ENCODE data around the gene ATL1.
"Not testable (repeated sequence)": the region's sequence is repeated elsewhere in the genome, so short reads cannot be mapped to it uniquely, and the experiment has no call there.

ATL1 gene

GRCh38 chr14:50534997-50535396 is 24.9 kb upstream of the ATL1 start:
- DNase-seq, result no peak

- DNase-seq, result not testable (repeated sequence)
Measured at GRCh38 chr14:50538034-50538433, 21.9 kb upstream of the ATL1 start.

- no peak for DNase-seq
Measured at GRCh38 chr14:50539051-50539450, 20.9 kb upstream of the ATL1 start.

- DNase-seq, result no peak
Measured at GRCh38 chr14:50541159-50541567, 18.8 kb upstream of the ATL1 start.

- no peak for DNase-seq
Measured at GRCh38 chr14:50542941-50543418, 17.0 kb upstream of the ATL1 start.

GRCh38 chr14:50544911-50545310 is 15.0 kb upstream of the ATL1 start:
- no peak for DNase-seq

GRCh38 chr14:50545618-50546017 is 14.3 kb upstream of the ATL1 start:
- no peak for DNase-seq

GRCh38 chr14:50550294-50550693 is 9.7 kb upstream of the ATL1 start:
- no peak for DNase-seq

GRCh38 chr14:50551877-50552276 is 8.1 kb upstream of the ATL1 start:
- DNase-seq, result no peak

GRCh38 chr14:50552796-50553195 is 7.1 kb upstream of the ATL1 start:
- DNase-seq, result not testable (repeated sequence)

GRCh38 chr14:50560931-50561285 is 963 bp downstream of the ATL1 start:
- DNase-seq, result no peak

GRCh38 chr14:50562841-50563240 is 2.9 kb downstream of the ATL1 start:
- no peak for DNase-seq

GRCh38 chr14:50569714-50570274 is 9.8 kb downstream of the ATL1 start:
- DNase-seq, result no peak

GRCh38 chr14:50573862-50574261 is 13.9 kb downstream of the ATL1 start:
- DNase-seq, result no peak

- no peak for DNase-seq
Measured at GRCh38 chr14:50575769-50576168, 15.8 kb downstream of the ATL1 start.

GRCh38 chr14:50577982-50578381 is 18.0 kb downstream of the ATL1 start:
- DNase-seq, result no peak

GRCh38 chr14:50578433-50578832 is 18.5 kb downstream of the ATL1 start:
- DNase-seq, result no peak

GRCh38 chr14:50590464-50590863 is 30.5 kb downstream of the ATL1 start:
- no peak for DNase-seq

GRCh38 chr14:50594577-50595316 is 34.8 kb downstream of the ATL1 start:
- no peak for DNase-seq

- DNase-seq, result no peak
Measured at GRCh38 chr14:50598765-50599164, 38.8 kb downstream of the ATL1 start.

- no peak for DNase-seq
Measured at GRCh38 chr14:50599700-50600444, 39.9 kb downstream of the ATL1 start.

- no peak for DNase-seq
Measured at GRCh38 chr14:50600849-50601248, 40.9 kb downstream of the ATL1 start.

GRCh38 chr14:50601394-50601793 is 41.4 kb downstream of the ATL1 start:
- no peak for DNase-seq

GRCh38 chr14:50602035-50602434 is 42.1 kb downstream of the ATL1 start:
- no peak for DNase-seq
